A549 (cell line): ENCODE measurements around the gene IGSF3. TPM values are rescaled to one million over a fixed set of nuclear protein-coding genes. Genes with fewer than 3 reads are reported as not detected.

ENCODE experiments used
- ATAC-seq, 2 experiments: fragments of 200-7000 bp in 1 of 2; fragments of >200 bp in 1 of 2; cut with Nextera tagmentation in 1 of 2; cut with Tn5 transposase in 1 of 2; 3 replicates each; pipeline versions ENCODE4 v1.8.0 to v1.9.1; 2018 to 2020; ENCODE audit warnings: mild to moderate bottlenecking in 1 of 2, moderate library complexity in 1 of 2
- CTCF ChIA-PET: fragments of 300-600 bp; sonication (Branson Sonifier 250); formaldehyde crosslinking; extraction: SDS; loops from one replicate; lab custom pipeline; 2021; ENCODE audit warnings: antibody characterized with exemption, inconsistent platforms; lab: Yijun Ruan, JAX
- POLR2A ChIA-PET: fragments of 350-600 bp; formaldehyde crosslinking; extraction: SDS; loops from one replicate; lab custom pipeline; 2021; ENCODE audit warnings: antibody characterized with exemption, inconsistent platforms; lab: Yijun Ruan, JAX
- DNase-seq, 2 experiments: peaks; one replicate each; pipeline versions ENCODE4 v3.0.0 to v3.0.0-alpha.2; 2011 to 2016; ENCODE audit warnings: low read depth in 1 of 2, low spot score in 1 of 2
- FAIRE-seq: peaks from 2 replicates; lab custom pipeline; 2011; peaks lifted over from hg19 to GRCh38; lab: Jason Lieb, UNC
- H3K27ac ChIP-seq, 2 experiments: fragments of >200 bp; sonication (Bioruptor Twin); formaldehyde crosslinking; 3 replicates each; pipeline ENCODE4 v1.5.1; 2016 to 2017
- H3K4me1 ChIP-seq: fragments of >200 bp; sonication (Bioruptor Twin); formaldehyde crosslinking; 3 replicates; pipeline ENCODE4 v1.6.1; 2016
- H3K4me2 ChIP-seq: fragments of >200 bp; sonication (Bioruptor Twin); formaldehyde crosslinking; 3 replicates; pipeline ENCODE4 v1.6.1; 2016
- H3K4me3 ChIP-seq: fragments of >200 bp; sonication (Bioruptor Twin); formaldehyde crosslinking; 3 replicates; pipeline ENCODE4 v1.5.1; 2016
- H3K9me3 ChIP-seq: fragments of >200 bp; sonication (Bioruptor Twin); formaldehyde crosslinking; 3 replicates; pipeline ENCODE4 v1.6.1; 2016
- FOSL2 ChIP-seq, 2 experiments: fragments of 450-650 bp in 1 of 2; fragments of >200 bp in 1 of 2; sonication (Bioruptor Twin) in 1 of 2; formaldehyde crosslinking; IDR thresholded peaks; 2 replicates each; pipeline versions ENCODE4 v1.5.0 to v1.6.1; 2016 to 2020; ENCODE audit warnings: mild to moderate bottlenecking in 1 of 2, moderate library complexity in 1 of 2
- GATA3 ChIP-seq: IDR thresholded peaks from 2 replicates; pipeline ENCODE4 v1.6.1; 2012; ENCODE audit warnings: borderline replicate concordance
- HOXA7 ChIP-seq: fragments of 250-450 bp; sonication (Bioruptor Pico); IDR thresholded peaks from 2 replicates; pipeline ENCODE4 v1.5.0; 2020; ENCODE audit warnings: mild to moderate bottlenecking, moderate library complexity
- HOXB5 ChIP-seq: fragments of 250-450 bp; sonication (Bioruptor Pico); IDR thresholded peaks from 2 replicates; pipeline ENCODE4 v1.5.0; 2020; ENCODE audit warnings: mild to moderate bottlenecking, moderate library complexity
- KDM1A ChIP-seq: fragments of 200-600 bp; sonication (generic); IDR thresholded peaks from 2 replicates; pipeline ENCODE4 v1.6.1; 2016; ENCODE audit warnings: low read depth, mild to moderate bottlenecking
- MAFK ChIP-seq: fragments of 450-650 bp; IDR thresholded peaks from 2 replicates; pipeline ENCODE4 v1.6.1; 2014; ENCODE audit not compliant: partially characterized antibody
- MAZ ChIP-seq: fragments of 150-350 bp; IDR thresholded peaks from 2 replicates; pipeline ENCODE4 v1.6.1; 2014; ENCODE audit warnings: antibody characterized with exemption, low read depth, low read length, borderline replicate concordance
- MYC ChIP-seq: IDR thresholded peaks from 2 replicates; pipeline ENCODE4 v1.6.1; 2012; ENCODE audit warnings: mild to moderate bottlenecking, inconsistent platforms, low read length, improper control_type of control experiment, borderline replicate concordance
- NR3C1 ChIP-seq: fragments of >200 bp; sonication (Bioruptor Twin); formaldehyde crosslinking; IDR thresholded peaks from 3 replicates; pipeline ENCODE4 v1.6.1; 2017
- PHF8 ChIP-seq: fragments of 200-600 bp; sonication (generic); IDR thresholded peaks from 2 replicates; pipeline ENCODE4 v1.6.1; 2016; ENCODE audit warnings: low read depth, mild to moderate bottlenecking, antibody characterized with exemption, moderate library complexity, borderline replicate concordance
- RARB ChIP-seq: fragments of 250-450 bp; sonication (Bioruptor Pico); IDR thresholded peaks from 2 replicates; pipeline ENCODE4 v1.8.0; 2021; ENCODE audit warnings: mild to moderate bottlenecking, moderate library complexity
- RNF2 ChIP-seq: fragments of 200-600 bp; sonication (generic); IDR thresholded peaks from 2 replicates; pipeline ENCODE4 v1.6.1; 2016; ENCODE audit warnings: low read depth, mild to moderate bottlenecking, antibody characterized with exemption, moderate library complexity, borderline replicate concordance
- TFCP2L1 ChIP-seq: fragments of 250-450 bp; sonication (Bioruptor Pico); IDR thresholded peaks from 2 replicates; pipeline ENCODE4 v1.5.0; 2021; ENCODE audit warnings: mild to moderate bottlenecking
- TP53 ChIP-seq: fragments of 250-450 bp; sonication (Bioruptor Pico); IDR thresholded peaks from 2 replicates; pipeline ENCODE4 v1.5.0; 2021; ENCODE audit warnings: mild to moderate bottlenecking, moderate library complexity
- ZC3H11A ChIP-seq: fragments of 450-650 bp; IDR thresholded peaks from 2 replicates; pipeline ENCODE4 v1.6.1; 2014; ENCODE audit warnings: antibody characterized with exemption, mild to moderate bottlenecking
- WGBS: methylation state at CpG from one replicate; pipeline ENCODE4 v1.1.6; 2017; ENCODE audit errors: missing lambda C conversion rate; 5-methylcytosine and 5-hydroxymethylcytosine counted together
- polyA plus RNA-seq, 4 experiments: library from polyadenylated mRNA; depleted of rRNA in 3 of 4; stranded (reverse); fragments of >200 nt; fragmentation: RNase III in 1 of 4; extraction: RNeasy Plus Mini Kit Qiagen cat#74134 plus additional on column Dnase treatment in 1 of 4; gene quantifications; 2 replicates in 3 of 4; 3 replicates in 1 of 4; pipeline ENCODE4 v1.2.3, GENCODE V29; 2011 to 2017
- TF ChIP-seq, protein P1 (sequence below): fragments of 200-600 bp; sonication (generic); IDR thresholded peaks from 2 replicates; pipeline ENCODE4 v1.6.1; 2016; ENCODE audit warnings: antibody characterized with exemption, mild to moderate bottlenecking, moderate library complexity
- TF ChIP-seq, protein P2 (sequence below): IDR thresholded peaks from 2 replicates; pipeline ENCODE4 v1.6.1; 2012
- TF ChIP-seq, protein P3 (sequence below): IDR thresholded peaks from 2 replicates; pipeline ENCODE4 v1.6.1; 2012

Gene IGSF3
- polyA plus RNA-seq, 2 of the 4 experiments (the other 2 are of a cell fraction), result 18.5 to 21.9 TPM

DNA sequence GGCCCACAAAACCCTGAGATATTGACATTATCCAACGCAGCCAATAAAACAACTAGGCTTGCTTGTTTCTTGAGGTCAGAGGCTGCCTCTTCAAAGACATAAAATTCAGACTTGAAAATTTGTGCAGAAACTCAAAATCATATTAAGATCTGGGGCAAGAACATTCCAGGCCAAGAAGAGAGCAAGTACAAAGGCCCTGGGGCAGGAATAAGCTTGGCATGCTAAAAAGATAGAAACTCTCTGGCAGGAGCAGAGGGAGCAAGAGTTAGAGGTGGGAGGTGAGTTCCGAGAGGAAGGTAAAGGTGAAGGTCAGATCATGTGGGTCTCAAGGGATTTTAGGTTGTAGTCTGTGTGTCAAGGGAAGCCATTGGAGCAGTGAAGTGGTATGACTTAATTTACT lies 8.8 kb upstream of the IGSF3 start:
- TF ChIP-seq TP53 (CRISPR knock-in tag), result no peak
- no peak for TF ChIP-seq TFCP2L1 (CRISPR knock-in tag)
- ATAC-seq (no peak), FAIRE-seq (no peak), DNase-seq (no peak)
- Histone ChIP-seq H3K4me2 (no peak overlapping the region), H3K4me3 (no peak overlapping the region), H3K27ac (no peak overlapping the region), H3K9me3 (0 out of 3 replicates have a peak, but pooled peaks cover 3% of the 10 kb centered on the region), H3K4me1 (no peaks in the 10 kb centered on the region)
- POLR2A ChIA-PET, result no interaction called here
- WGBS, result 79% methylated on average over 2 of the region's 2 CpGs
- CTCF ChIA-PET, result interaction anchor here (1.7 to 1.8 kb wide), 2 partner anchors 12 to 102 kb away, joined by 4 read pairs; no protein-coding TSS in a partner anchor

DNA sequence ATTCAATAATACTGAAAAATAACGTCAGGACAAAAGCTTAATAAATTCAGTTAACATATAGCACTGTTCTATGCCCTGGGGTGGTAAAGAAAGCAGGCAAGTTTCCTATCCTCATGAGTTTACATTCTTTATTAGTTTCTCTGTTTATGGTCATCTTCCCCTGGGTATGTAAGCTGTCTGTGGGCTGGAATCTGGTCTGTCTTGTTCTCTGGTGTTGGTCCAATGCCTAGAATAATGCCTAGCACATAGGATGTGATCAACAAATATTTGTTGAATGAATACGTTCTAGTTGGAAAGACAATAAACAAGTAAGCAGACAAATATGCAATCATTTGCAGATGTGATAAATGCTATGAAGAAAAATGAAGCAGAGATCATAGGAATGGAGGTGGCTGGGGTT lies 7.2 kb upstream of the IGSF3 start:
- 47% methylated on average over 2 of the region's 2 CpGs for WGBS
- DNase-seq (no peak), ATAC-seq (no peak), FAIRE-seq (no peak)
- POLR2A ChIA-PET, result no interaction called here
- Histone ChIP-seq H3K4me1 (no peaks in the 10 kb centered on the region), H3K9me3 (no peaks in the 10 kb centered on the region), H3K4me3 (no peak overlapping the region), H3K27ac (no peak overlapping the region), H3K4me2 (no peak overlapping the region)
- CTCF ChIA-PET, result interaction anchor here (0.6 kb wide), 3 partner anchors 27 to 429 kb away, joined by 3 to 5 read pairs (median 3); no protein-coding TSS in a partner anchor
- no peak for TF ChIP-seq RARB (CRISPR knock-in tag)
- no peak for TF ChIP-seq MAZ
- TF ChIP-seq ZC3H11A, result no peak
- TF ChIP-seq, protein P1, sequence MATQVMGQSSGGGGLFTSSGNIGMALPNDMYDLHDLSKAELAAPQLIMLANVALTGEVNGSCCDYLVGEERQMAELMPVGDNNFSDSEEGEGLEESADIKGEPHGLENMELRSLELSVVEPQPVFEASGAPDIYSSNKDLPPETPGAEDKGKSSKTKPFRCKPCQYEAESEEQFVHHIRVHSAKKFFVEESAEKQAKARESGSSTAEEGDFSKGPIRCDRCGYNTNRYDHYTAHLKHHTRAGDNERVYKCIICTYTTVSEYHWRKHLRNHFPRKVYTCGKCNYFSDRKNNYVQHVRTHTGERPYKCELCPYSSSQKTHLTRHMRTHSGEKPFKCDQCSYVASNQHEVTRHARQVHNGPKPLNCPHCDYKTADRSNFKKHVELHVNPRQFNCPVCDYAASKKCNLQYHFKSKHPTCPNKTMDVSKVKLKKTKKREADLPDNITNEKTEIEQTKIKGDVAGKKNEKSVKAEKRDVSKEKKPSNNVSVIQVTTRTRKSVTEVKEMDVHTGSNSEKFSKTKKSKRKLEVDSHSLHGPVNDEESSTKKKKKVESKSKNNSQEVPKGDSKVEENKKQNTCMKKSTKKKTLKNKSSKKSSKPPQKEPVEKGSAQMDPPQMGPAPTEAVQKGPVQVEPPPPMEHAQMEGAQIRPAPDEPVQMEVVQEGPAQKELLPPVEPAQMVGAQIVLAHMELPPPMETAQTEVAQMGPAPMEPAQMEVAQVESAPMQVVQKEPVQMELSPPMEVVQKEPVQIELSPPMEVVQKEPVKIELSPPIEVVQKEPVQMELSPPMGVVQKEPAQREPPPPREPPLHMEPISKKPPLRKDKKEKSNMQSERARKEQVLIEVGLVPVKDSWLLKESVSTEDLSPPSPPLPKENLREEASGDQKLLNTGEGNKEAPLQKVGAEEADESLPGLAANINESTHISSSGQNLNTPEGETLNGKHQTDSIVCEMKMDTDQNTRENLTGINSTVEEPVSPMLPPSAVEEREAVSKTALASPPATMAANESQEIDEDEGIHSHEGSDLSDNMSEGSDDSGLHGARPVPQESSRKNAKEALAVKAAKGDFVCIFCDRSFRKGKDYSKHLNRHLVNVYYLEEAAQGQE, result no peak
- TF ChIP-seq NR3C1, result no peak
- TF ChIP-seq GATA3, result no peak
- TF ChIP-seq, protein P2, sequence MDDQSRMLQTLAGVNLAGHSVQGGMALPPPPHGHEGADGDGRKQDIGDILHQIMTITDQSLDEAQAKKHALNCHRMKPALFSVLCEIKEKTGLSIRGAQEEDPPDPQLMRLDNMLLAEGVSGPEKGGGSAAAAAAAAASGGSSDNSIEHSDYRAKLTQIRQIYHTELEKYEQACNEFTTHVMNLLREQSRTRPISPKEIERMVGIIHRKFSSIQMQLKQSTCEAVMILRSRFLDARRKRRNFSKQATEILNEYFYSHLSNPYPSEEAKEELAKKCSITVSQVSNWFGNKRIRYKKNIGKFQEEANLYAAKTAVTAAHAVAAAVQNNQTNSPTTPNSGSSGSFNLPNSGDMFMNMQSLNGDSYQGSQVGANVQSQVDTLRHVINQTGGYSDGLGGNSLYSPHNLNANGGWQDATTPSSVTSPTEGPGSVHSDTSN, result no peak
- TF ChIP-seq RNF2, result no peak
- no peak for TF ChIP-seq KDM1A
- TF ChIP-seq FOSL2 (IDR thresholded peaks at IDR 0.05), result no peak
- TF ChIP-seq FOSL2 (CRISPR knock-in tag; IDR thresholded peaks at IDR 0.05), result no peak

DNA sequence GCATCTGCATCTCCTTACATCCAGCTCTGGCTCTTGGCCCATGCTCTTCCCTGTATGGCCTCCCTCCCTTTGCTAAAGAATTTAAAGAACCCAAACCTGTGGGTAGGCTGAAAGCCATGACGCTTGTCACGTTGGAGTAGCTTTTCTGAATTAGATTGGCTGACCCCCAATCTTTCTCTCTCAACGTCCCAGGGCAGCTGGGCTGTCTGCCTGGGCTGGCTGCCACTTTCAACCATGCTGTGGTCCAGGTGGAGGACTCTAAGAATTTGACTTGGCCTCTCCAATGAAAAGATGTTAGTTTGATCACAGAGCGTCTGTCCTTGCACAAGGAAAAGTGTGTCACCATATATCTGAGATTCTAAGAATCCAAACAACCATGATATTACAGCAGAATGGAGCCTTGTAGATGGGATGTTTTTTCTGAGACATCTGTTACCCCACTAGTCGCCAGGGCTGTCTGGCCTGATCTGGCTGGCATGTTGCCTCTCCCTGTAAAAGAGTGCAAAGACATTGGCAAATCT lies 6.5 kb upstream of the IGSF3 start:
- Histone ChIP-seq H3K27ac (no peak overlapping the region), H3K4me3 (no peak overlapping the region), H3K9me3 (no peaks in the 10 kb centered on the region), H3K4me2 (no peak overlapping the region), H3K4me1 (no peaks in the 10 kb centered on the region)
- 57% methylated on average over 3 of the region's 5 CpGs for WGBS
- TF ChIP-seq MAFK (no peak), MYC (no peak), KDM1A (no peak), MAZ (no peak), PHF8 (no peak), HOXB5 (no peak), HOXA7 (no peak), RARB (CRISPR knock-in tag) (no peak)
- TF ChIP-seq, protein P3, sequence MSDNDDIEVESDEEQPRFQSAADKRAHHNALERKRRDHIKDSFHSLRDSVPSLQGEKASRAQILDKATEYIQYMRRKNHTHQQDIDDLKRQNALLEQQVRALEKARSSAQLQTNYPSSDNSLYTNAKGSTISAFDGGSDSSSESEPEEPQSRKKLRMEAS, result no peak
- DNase-seq, result no peak
- no peak for FAIRE-seq
- ChIA-PET POLR2A (no interaction called here), CTCF (interaction anchor here (0.6 kb wide), 1 partner anchor 429 kb away, joined by 5 read pairs; no protein-coding TSS in a partner anchor)
- ATAC-seq, result no peak
